IPS DF 6.9 (cell line): ENCODE results near the gene TRIM73.
A peak's percentile ranks its signal among the peaks of the same experiment; 100 is the strongest.
"Not testable (repeated sequence)": the region's sequence is repeated elsewhere in the genome, so short reads cannot be mapped to it uniquely, and the experiment has no call there.

ENCODE experiments used
- DNase-seq: peaks from one replicate; pipeline ENCODE4 v3.0.0-alpha.2; 2013; ENCODE audit warnings: low read depth, low spot score
- H3K27ac ChIP-seq: one replicate; pipeline ENCODE4 v1.5.1; 2013; ENCODE audit warnings: low read length, control low read depth
- H3K27me3 ChIP-seq: 2 replicates; pipeline ENCODE4 v1.6.1; 2013; ENCODE audit warnings: mild to moderate bottlenecking, low read length; ENCODE audit not compliant: control insufficient read depth, insufficient read depth
- H3K36me3 ChIP-seq: 2 replicates; pipeline ENCODE4 v1.6.1; 2013; ENCODE audit warnings: low read length; ENCODE audit not compliant: control insufficient read depth, insufficient read depth
- H3K4me1 ChIP-seq: 2 replicates; pipeline ENCODE4 v1.6.1; 2013; ENCODE audit warnings: low read length; ENCODE audit not compliant: control insufficient read depth, insufficient read depth
- H3K4me3 ChIP-seq: 2 replicates; pipeline ENCODE4 v1.5.1; 2013; ENCODE audit warnings: mild to moderate bottlenecking, low read length
- H3K9me3 ChIP-seq: 2 replicates; pipeline ENCODE4 v1.6.1; 2013; ENCODE audit warnings: low read length, inconsistent platforms; ENCODE audit not compliant: control insufficient read depth, insufficient read depth
- WGBS: extraction: QIAGEN DNeasy Blood & Tissue Kit; methylation state at CpG from one replicate; pipeline ENCODE4 v1.1.7; 2013; ENCODE audit warnings: mixed read lengths, missing lambda C conversion rate; ENCODE audit not compliant: insufficient read length, insufficient coverage; 5-methylcytosine and 5-hydroxymethylcytosine counted together

Gene TRIM73

DNA sequence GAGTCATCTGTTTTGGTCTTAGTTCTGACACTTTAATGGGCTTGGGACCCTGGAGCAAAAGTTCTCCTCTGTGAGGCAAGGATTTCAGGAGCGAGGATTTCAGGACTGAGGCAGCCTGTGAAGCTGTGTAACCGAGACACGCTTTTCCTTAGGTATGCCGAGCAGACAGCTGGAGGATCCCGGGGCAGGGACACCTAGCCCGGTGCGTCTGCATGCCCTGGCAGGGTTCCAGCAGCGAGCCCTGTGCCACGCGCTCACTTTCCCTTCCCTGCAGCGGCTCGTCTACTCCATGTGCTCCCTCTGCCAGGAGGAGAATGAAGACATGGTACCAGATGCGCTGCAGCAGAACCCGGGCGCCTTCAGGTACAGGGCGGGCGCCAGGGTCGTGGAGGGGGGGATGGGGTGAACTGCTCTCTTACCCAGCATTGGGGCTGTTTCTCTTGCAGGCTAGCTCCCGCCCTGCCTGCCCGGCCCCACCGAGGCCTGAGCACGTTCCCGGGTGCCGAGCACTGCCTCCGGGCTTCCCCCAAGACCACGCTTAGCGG is 20.5 kb downstream of the TRIM73 start:
- H3K27ac ChIP-seq = not testable (repeated sequence)

DNA sequence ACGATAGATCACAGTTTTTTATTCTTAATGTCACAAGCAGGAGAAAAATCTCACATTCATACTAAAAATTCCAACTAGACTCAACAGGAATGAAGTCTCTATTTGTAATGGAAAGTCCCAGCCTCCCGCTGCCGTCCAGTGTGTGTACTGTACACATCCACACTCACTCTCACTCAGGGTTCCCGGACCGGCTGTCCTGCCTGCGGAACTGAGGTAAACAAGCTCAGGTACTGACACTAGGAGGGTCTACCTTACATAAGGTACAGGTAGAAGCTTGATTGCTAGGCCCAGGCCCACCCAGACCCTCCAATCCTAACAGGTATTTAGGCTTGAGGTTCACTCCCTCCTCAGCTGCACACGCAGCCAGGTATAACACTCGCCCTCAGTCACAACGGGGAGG is 21.4 kb downstream of the TRIM73 start:
- H3K36me3 ChIP-seq = peaks cover 14% of the 10 kb centered on the region
- not testable (repeated sequence) for H3K9me3 ChIP-seq, H3K4me3 ChIP-seq, H3K27ac ChIP-seq, H3K27me3 ChIP-seq, DNase-seq, H3K4me1 ChIP-seq
- no CpG with 5 or more reads among the region's 9 CpGs for WGBS

More for the DNA sequence above, 20.5 kb downstream of the TRIM73 start:
- not testable (repeated sequence) for H3K27me3 ChIP-seq, DNase-seq, H3K4me3 ChIP-seq, H3K36me3 ChIP-seq, H3K4me1 ChIP-seq, H3K9me3 ChIP-seq
- WGBS = no CpG with 5 or more reads among the region's 27 CpGs

DNA sequence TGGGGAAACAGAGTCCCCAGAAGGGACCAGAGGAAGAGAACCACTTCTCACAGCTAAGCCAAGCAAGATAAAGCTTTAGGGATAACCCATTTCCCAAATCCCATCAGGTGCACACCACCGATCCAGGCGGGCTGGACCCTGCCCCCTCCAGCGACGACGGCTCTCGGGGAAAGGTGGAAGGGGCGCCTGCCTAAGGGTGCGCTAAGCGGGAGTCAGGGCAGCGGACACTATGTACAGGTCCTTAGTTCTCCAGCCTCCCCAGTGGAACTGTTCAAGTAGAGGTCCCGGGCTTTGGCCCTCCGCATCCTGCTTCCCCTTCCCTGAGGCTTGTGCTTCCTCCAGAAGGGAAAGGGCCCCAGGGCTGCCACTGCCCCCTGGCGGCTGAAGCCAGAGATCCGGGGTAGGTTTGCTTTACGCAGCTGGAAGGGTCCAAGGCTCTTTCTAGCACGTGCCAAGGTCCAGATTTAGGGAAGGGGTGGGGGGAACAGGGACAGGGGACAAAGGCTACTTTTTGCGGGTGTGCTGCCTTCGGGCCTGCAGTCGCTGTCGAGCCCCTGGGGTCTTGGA is 22.9 kb downstream of the TRIM73 start:
- not testable (repeated sequence) for H3K27ac ChIP-seq, H3K4me3 ChIP-seq, H3K27me3 ChIP-seq, H3K9me3 ChIP-seq, DNase-seq, H3K4me1 ChIP-seq
- H3K36me3 ChIP-seq = peaks cover 15% of the 10 kb centered on the region
- WGBS = no CpG with 5 or more reads among the region's 20 CpGs

DNA sequence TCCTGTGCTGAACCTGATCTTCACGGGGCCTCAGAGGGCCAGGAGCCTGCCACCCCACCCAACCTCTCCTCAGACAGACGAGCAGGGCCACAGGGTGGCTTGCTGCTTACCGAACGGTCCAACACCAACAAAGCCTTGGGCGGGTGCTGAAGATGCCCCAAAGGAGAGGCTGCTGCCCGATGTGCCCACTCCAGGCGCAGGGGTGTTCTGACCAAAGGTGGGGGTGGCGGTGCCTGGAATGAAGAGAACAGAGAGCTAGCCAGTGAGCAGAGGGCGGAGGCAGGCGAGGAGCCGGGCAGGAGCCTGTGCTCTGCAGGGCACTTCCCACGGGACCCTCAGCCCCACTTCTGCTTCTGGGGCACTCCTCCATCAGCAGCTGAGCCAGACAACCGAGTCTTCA is 23.8 kb downstream of the TRIM73 start:
- H3K36me3 ChIP-seq = peaks cover 19% of the 10 kb centered on the region
- H3K9me3 ChIP-seq, H3K4me3 ChIP-seq, H3K27ac ChIP-seq, H3K27me3 ChIP-seq, H3K4me1 ChIP-seq, DNase-seq: not testable (repeated sequence)
- WGBS = no CpG with 5 or more reads among the region's 13 CpGs

DNA sequence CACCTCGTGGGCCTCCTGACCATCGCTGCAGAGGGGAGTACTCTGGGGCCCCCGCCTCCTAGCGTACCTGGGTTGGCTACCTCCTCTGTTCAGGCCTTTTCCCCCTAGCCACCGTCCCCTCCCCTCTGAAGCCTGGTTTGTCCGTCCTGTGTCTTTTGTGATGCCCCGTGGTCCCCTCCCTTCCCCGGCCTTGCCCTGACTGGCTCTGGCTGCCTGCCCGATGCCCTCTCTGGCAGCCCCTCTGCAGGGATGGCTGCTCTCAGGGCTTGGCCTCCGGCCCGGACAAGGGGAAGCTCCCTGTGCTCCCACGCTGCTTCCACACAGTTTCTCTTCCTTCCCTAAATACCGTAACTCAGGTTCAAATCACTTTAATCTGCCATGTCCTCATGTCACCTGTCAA is 24.3 kb downstream of the TRIM73 start:
- H3K4me1 ChIP-seq, H3K9me3 ChIP-seq, H3K4me3 ChIP-seq, H3K27ac ChIP-seq, H3K27me3 ChIP-seq, DNase-seq: not testable (repeated sequence)
- WGBS = no CpG with 5 or more reads among the region's 13 CpGs
- peaks cover 19% of the 10 kb centered on the region for H3K36me3 ChIP-seq

DNA sequence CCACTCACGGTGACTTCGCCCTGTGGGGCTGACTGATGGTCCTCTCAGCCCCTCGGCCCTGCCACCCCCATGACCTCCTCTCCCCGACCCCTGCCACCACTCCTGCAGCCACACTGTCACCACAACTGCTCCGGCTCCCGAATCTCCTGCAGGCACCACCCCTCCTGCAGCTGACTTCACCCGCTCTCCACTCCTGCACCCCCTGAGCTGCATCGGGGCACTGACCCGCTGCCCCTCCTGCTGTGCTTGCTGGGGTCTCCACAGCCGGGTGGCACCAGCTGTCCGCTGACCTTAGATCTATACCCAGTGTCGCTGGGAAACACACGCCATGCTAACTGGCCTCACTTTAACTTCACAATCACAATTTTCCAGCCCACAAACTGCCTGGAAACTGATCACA is 24.7 kb downstream of the TRIM73 start:
- DNase-seq, H3K4me3 ChIP-seq, H3K27ac ChIP-seq, H3K4me1 ChIP-seq, H3K9me3 ChIP-seq, H3K27me3 ChIP-seq: not testable (repeated sequence)
- no CpG with 5 or more reads among the region's 13 CpGs for whole genome bisulfite sequencing
- H3K36me3 ChIP-seq = peaks cover 19% of the 10 kb centered on the region; the same call in 1 of the 2 replicates

DNA sequence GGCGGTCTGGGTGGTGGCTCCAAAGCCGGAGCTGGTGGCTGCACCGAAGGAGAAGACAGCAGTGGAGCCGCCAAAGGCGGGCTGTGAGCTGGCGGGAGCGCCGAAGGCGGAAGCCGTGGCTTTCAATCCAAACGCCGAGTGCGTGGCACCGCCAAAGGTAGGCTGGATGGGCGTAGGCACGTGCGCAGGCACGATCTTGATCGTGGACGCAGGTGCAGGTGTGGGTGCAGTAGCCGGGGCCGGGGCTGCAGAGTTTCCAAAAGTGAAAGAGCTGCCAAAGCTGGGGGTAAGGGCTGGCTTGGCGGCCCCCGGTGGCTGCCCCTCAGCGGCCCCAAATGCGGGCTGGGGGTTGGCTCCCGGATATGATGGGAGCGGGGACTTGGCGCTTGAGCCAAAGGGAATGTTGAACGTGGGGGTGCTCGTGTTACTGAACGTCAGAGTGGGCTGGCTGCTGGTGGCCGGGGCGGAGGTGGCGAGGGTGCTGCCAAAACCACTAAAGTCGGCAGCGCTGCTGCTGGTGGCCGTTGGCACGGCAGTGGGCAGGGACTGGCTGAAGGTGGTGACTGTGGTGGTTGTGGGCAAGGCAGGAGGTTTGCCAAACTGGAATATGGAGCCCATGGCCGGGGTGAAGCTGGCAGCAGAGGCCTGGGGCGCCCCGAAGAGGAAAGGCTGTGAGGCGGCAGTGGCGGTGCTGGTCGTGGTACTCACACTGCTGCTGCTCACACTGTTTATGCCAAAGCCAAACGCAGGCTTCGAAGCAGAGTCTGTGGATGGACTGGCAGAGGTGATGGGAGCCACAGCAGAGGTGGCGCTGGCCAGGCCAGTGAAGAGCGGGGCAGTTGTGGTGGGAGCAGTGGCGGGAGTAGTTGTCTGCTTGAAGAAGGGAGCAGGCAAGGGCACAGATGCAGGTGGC is 26.6 kb downstream of the TRIM73 start:
- H3K4me1 ChIP-seq, H3K27me3 ChIP-seq, DNase-seq, H3K4me3 ChIP-seq, H3K9me3 ChIP-seq, H3K27ac ChIP-seq: not testable (repeated sequence)
- no CpG with 5 or more reads among the region's 50 CpGs for WGBS
- H3K36me3 ChIP-seq = peaks cover 16% of the 10 kb centered on the region; the same call in 1 of the 2 replicates

DNA sequence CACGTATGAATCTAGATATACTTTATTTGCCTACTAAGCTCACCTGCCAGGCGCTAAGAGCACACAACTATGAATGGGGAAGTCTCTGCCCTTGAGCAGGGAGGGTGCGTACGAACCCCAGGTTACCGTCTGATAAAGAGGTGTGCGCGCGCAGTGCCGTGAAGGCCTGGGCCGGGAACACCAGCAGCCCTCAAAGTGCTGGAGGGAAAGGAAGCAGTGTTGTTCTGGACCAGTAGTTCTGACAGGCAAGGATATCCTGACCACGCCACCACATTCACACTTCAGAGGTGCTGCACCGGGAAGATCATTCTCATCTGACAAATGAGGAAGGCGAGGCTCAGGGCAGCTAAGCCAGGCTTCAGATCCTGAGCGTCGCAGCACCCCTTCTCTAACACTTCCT is 28.1 kb downstream of the TRIM73 start:
- H3K27me3 ChIP-seq, H3K4me3 ChIP-seq, H3K4me1 ChIP-seq, DNase-seq, H3K9me3 ChIP-seq, H3K27ac ChIP-seq: not testable (repeated sequence)
- no CpG with 5 or more reads among the region's 15 CpGs for WGBS
- H3K36me3 ChIP-seq = peaks cover 16% of the 10 kb centered on the region; the same call in 1 of the 2 replicates

DNA sequence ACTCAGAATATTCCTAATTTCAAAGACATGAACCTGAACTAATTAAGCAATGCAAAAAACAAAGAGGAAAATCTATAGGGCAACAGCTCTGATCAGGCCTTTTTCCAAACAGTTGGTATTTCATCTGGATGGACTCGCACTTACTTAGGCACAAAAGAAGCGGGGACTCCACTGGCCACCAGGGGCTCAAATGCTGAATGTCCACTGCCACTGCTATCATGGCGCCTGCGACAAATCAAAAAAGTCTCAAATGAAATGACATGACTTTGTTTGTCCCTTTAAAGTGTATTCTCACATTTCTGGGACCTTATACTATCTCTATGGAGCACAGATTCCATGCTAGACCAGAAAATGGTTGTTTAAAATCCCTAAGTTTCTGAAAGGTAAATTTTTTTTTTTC is 43.6 kb downstream of the TRIM73 start:
- not testable (repeated sequence) for H3K4me3 ChIP-seq, H3K9me3 ChIP-seq, H3K27ac ChIP-seq, DNase-seq, H3K27me3 ChIP-seq, H3K4me1 ChIP-seq
- peaks cover 13% of the 10 kb centered on the region; the same call in 1 of the 2 replicates for H3K36me3 ChIP-seq
- WGBS = no CpG with 5 or more reads among the region's 4 CpGs

DNA sequence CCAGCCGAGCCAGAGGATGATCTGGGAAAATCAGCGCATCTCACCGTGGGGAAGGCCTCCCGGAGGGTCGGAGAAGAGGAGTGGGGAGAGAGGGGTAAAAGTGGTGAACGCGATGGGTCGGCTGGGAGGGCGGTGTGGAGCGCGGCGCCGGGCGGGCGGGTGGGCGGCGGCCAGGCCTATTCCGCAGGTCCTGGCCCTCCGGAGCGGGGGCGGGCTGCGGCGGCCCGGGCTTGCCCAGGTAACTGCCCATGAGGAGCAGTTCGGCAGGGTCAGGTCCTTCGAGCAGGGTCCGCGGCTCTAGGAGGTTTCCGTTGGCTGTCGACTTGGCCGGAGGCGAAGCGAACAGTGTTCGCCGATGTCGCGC is 46.7 kb downstream of the TRIM73 start:
- Histone ChIP-seq H3K36me3 (peaks cover 10% of the 10 kb centered on the region; the same call in 1 of the 2 replicates), H3K4me3 (peak overlapping the region; percentile 38; the same call in 1 of the 2 replicates)
- not testable (repeated sequence) for H3K4me1 ChIP-seq, H3K27me3 ChIP-seq, H3K9me3 ChIP-seq, DNase-seq, H3K27ac ChIP-seq
- WGBS = no CpG with 5 or more reads among the region's 37 CpGs
